Duodenal mucosa (tissue), 2 donors: ENCODE measurements around the gene PRR14L.
"Not testable (repeated sequence)": the region's sequence is repeated elsewhere in the genome, so short reads cannot be mapped to it uniquely, and the experiment has no call there.

Experiments used
- H3K27ac ChIP-seq: one replicate; pipeline ENCODE4 v1.7.0; 2013; ENCODE audit warnings: low read depth, low read length
- H3K27me3 ChIP-seq, 2 donors: one replicate each; pipeline ENCODE4 v1.7.0; 2013; ENCODE audit warnings: low read length in 2 of 2, control low read depth in 1 of 2; ENCODE audit not compliant: insufficient read depth in 2 of 2, control insufficient read depth in 1 of 2
- H3K36me3 ChIP-seq, 2 donors: one replicate each; pipeline ENCODE4 v1.7.0; 2013; ENCODE audit warnings: low read length in 2 of 2, control low read depth in 1 of 2; ENCODE audit not compliant: insufficient read depth in 2 of 2, control insufficient read depth in 1 of 2
- H3K4me1 ChIP-seq, 2 donors: one replicate each; pipeline ENCODE4 v1.7.0; 2013; ENCODE audit warnings: low read length in 2 of 2, control low read depth in 1 of 2; ENCODE audit not compliant: insufficient read depth in 2 of 2, control insufficient read depth in 1 of 2
- H3K4me3 ChIP-seq, 2 donors: one replicate each; pipeline ENCODE4 v1.7.0; 2013; ENCODE audit warnings: low read length in 2 of 2, low read depth in 1 of 2
- H3K9ac ChIP-seq, 2 donors: one replicate each; pipeline ENCODE4 v1.7.0; 2013; ENCODE audit warnings: low read length in 2 of 2, low read depth in 1 of 2
- H3K9me3 ChIP-seq, 2 donors: one replicate each; pipeline ENCODE4 v1.7.0; 2013; ENCODE audit warnings: low read length in 2 of 2, control low read depth in 1 of 2; ENCODE audit not compliant: control insufficient read depth in 1 of 2

Gene PRR14L

DNA sequence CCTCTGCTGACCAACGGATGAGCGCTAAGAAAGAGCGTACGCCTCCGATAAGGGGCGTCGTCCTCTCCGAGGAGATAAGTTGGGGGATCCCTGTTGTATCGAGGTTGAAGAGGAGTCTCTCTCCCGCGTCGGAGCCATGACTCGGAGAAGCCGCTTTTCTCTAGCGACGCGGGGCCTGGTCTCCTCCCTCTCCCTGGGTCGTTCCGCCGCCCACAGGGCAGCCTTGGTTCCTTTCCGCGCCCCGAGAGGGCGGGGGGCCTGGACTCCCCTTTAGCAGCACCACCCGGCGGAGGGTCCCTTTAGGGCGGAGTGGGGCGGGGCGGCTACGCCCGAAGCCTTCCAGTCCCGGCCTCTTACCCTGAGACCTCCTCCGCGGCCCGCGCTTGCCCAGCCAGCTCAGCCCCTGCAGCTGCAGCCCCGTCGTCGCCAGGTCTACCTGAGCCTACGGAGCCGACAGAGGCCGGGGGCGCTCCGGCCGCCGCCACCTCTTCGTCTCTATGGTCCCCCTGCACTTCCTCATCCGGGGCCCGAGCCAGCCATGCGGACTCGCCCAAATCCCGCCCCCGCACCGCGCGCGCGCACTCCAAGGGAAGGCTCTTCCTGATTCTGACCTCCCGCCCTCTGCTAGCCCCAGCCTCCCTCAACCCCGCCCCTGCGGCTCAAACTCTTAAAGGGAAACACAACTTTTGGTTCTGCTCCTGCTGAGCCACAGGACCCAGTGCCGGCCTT, at the start of gene PRR14L:
Gene PRR14L (minus strand): TSS at position 497 of the 729 bp plus-strand sequence. CDS start 11,272 bp downstream, outside the sequence.
- H3K9ac ChIP-seq = peak within 1 kb of the TSS; percentile 76 to 85
- peak within 1 kb of the TSS; percentile 83 to 92 for H3K4me3 ChIP-seq
- H3K4me1 ChIP-seq = peaks cover 26 to 36% of the 10 kb centered on the region in 2 donors
- H3K27me3 ChIP-seq = no peaks in the 10 kb centered on the region
- no peaks in the 10 kb centered on the region for H3K9me3 ChIP-seq
- H3K36me3 ChIP-seq = peaks cover 0 to 4% of the 10 kb centered on the region in 2 donors
- H3K27ac ChIP-seq = peak within 1 kb of the TSS; percentile 62

DNA sequence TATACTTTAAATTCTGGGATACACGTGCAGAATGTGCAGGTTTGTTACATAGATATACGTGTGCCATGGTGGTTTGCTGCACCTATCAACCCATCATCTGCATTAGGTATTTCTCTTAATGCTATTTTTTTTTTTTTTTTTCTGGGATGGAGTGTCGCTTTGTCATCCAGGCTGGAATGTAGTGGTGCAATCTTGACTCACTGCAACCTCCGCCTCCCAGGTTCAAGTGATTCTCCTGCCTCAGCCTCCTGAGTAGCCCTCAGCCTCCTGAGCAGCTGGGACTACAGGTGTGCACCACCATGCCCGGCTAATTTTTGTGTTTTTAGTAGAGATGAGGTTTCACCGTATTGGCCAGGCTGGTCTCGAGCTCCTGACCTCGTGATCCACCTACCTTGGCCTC, 49.4 kb upstream of the PRR14L start:
- not testable (repeated sequence) for H3K9ac ChIP-seq, H3K4me1 ChIP-seq, H3K4me3 ChIP-seq, H3K27me3 ChIP-seq, H3K27ac ChIP-seq, H3K9me3 ChIP-seq
- H3K36me3 ChIP-seq = peaks cover 23 to 58% of the 10 kb centered on the region in 2 donors

DNA sequence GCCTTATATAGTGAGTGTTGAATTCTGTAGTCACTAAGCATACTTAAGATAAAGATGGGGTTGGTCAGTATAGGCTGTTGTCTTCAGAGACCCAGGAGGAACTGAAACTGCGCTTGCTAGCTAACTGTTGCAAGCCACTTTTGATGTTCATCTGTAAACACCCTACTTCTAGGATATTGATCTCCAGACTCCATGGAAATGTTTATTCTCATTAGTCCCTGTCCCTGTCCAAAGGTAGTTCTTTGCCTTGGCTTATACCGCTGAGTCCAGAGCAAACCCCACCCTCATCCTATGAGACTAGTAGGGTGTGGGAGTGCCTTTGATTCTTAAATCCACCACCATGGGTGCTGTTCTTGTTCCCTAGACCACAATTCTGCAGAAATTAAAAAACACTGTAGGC, 40.3 kb upstream of the PRR14L start:
- Histone ChIP-seq H3K4me3 (no peak overlapping the region), H3K27ac (no peak overlapping the region), H3K9me3 (no peaks in the 10 kb centered on the region), H3K9ac (no peak overlapping the region), H3K36me3 (peaks cover 0 to 28% of the 10 kb centered on the region in 2 donors), H3K4me1 (no peaks in the 10 kb centered on the region), H3K27me3 (no peaks in the 10 kb centered on the region)

DNA sequence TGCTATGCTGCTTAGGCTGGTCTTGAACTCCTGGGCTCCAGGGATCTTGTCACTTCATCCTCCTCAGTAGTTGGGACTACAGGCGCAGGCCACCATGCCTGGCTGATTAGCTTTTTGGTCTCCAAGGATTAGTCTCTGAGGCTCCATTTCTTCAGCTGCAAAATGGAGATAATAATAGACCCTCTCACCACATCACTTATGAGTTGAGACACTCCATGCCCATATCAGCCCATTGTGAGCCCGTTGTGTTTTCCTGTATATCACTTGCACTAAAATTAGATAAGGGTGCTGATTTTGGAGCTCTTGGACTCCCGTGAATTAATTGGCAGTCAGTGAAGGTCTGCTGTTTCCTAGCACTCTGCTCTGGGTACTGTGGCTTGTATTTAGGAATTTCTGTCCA, 39.9 kb upstream of the PRR14L start:
- Histone ChIP-seq H3K36me3 (peaks cover 0 to 33% of the 10 kb centered on the region in 2 donors), H3K27me3 (no peaks in the 10 kb centered on the region), H3K4me3 (no peak overlapping the region), H3K4me1 (no peaks in the 10 kb centered on the region), H3K9ac (no peak overlapping the region), H3K27ac (no peak overlapping the region), H3K9me3 (no peaks in the 10 kb centered on the region)

DNA sequence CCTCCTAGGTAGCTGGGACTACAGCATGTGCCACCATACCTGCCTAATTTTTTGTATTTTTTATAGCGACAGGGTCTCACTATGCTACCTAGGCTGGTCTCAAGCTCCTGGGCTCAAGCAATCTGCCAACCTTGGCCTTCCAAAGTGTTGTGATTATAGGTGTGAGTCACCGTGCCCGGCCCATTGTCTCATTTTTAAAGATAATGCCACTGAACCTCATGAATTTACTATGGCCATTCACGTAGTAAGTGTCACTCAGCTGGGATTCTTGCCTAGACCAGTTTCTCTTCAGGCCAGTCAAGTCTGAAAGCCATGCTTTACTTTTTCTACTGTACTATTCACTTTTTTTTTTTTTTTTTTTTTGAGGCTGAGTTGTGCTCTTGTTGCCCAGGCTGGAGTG, 26.3 kb upstream of the PRR14L start:
- Histone ChIP-seq H3K9ac (no peak overlapping the region), H3K4me3 (no peak overlapping the region), H3K27ac (no peak overlapping the region), H3K9me3 (no peaks in the 10 kb centered on the region), H3K27me3 (no peaks in the 10 kb centered on the region), H3K36me3 (peaks cover 14 to 51% of the 10 kb centered on the region in 2 donors), H3K4me1 (no peaks in the 10 kb centered on the region)

DNA sequence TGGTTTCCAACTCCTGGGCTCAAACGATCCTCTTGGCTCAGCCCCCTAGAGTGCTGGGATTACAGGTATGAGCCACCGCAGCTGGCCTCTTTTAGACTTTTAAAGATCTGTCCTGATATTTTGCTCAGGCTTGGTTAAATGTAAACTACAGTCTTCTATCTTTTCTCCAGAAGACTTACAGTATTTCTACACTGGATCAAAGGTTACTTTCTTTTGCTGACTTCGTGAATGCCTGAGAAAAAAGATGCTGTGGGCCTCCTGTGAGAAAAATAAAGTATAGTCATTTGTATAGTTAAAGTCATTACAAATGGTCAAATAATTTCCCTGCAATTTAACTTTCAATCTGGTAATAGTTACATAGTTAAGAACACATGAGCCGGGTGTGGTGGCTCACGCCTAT, 23.5 kb upstream of the PRR14L start:
- H3K9ac ChIP-seq = no peak overlapping the region
- no peaks in the 10 kb centered on the region for H3K9me3 ChIP-seq
- peaks cover 13 to 39% of the 10 kb centered on the region in 2 donors for H3K36me3 ChIP-seq
- H3K27me3 ChIP-seq = no peaks in the 10 kb centered on the region
- no peak overlapping the region for H3K27ac ChIP-seq
- H3K4me3 ChIP-seq = no peak overlapping the region
- no peaks in the 10 kb centered on the region for H3K4me1 ChIP-seq

DNA sequence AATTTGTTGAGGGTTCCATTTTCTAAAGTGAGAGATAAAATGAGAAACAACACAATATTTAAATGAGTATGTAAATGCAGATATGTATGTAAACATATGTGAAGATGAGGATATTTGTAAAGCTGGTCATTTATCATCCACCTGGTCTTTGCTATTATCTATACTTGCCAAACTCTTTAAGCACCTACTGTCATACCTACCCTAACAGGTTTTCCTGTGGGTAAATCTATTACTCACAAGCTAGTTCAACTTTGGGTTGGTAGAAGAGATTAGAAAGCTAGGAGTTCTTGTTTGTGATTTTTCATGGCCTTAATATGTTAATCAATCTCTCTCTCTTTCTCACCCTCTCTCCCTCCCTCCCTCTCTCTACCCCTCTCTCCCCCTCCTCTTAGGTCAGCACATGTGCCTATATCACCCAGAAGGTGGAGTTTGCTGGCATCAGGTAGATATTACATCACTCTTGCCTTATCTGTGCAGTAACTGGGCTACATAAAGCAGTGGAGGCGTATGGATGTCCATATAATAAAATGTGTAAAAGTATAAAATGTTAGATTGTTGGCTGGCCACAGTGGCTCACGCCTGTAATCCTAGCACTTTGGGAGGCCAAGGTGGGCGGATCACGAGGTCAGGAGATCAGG, 18.6 kb upstream of the PRR14L start:
- H3K9me3 ChIP-seq = no peaks in the 10 kb centered on the region
- no peaks in the 10 kb centered on the region for H3K4me1 ChIP-seq
- H3K27me3 ChIP-seq = no peaks in the 10 kb centered on the region
- no peak overlapping the region for H3K4me3 ChIP-seq
- H3K27ac ChIP-seq = no peak overlapping the region
- H3K9ac ChIP-seq = no peak overlapping the region
- H3K36me3 ChIP-seq = peaks cover 20 to 51% of the 10 kb centered on the region in 2 donors

DNA sequence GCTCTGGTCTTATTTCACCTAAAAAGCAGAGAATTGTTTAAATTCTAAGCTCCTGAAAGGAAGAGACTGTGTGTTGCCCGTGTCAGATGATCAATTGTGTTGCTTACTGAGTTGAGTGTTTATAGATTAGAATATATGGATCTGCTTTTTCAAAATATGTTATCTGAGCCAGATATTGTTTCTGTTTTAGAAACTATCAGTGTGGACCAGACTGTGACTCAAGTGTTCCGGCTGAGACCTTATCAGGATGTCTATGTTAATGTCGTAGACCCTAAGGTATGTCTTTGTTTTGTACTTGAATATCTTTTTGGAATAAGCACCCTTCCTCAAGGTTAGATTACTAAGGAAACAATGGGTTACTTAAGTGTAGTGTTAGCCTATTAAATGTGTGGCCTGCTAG, 14.9 kb upstream of the PRR14L start:
- Histone ChIP-seq H3K27ac (no peak overlapping the region), H3K36me3 (peaks cover 20 to 48% of the 10 kb centered on the region in 2 donors), H3K9ac (no peak overlapping the region), H3K4me3 (no peak overlapping the region), H3K4me1 (no peaks in the 10 kb centered on the region), H3K27me3 (no peaks in the 10 kb centered on the region), H3K9me3 (no peaks in the 10 kb centered on the region)

DNA sequence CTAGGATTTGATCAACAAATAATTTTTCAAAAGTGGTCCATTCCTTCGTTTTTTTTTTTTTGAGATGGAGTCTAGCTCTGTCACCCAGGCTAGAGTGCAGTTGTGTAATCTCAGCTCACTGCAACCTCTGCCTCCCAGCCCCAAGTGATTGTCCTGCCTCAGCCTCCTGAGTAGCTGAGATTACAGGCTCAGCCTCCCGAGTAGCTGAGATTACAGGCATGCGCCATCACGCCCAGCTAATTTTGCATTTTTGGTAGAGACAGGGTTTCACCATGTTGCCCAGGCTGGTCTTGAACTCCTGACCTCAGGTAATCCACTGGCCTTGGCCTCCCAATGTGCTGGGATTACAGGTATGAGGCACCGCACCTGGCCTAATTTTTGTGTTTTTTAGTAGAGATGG, 8.9 kb upstream of the PRR14L start:
- not testable (repeated sequence) for H3K9ac ChIP-seq, H3K27ac ChIP-seq, H3K27me3 ChIP-seq, H3K4me3 ChIP-seq, H3K9me3 ChIP-seq
- H3K4me1 ChIP-seq = peaks cover 10% of the 10 kb centered on the region in 2 donors
- H3K36me3 ChIP-seq = peaks cover 0 to 23% of the 10 kb centered on the region in 2 donors

DNA sequence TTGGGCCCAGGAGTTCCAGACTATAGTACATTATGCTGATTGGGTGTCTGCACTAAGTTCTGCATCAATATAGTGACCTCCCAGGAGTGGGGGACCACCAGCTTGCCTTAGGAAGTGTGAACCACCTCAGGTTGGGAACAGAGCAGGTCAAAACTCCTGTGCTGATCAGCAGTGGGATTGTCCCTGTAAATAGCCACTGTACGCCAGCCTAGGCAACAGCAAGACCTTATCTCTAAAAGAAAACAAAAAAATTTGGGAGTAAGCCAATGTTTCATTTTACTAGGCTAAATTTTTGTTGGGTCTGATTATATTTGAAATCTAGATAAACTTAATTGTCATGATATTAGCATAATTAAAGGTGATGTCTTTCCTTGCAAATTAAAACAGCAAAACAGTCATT, 7.3 kb upstream of the PRR14L start:
- Histone ChIP-seq H3K27ac (no peak overlapping the region), H3K4me1 (peaks cover 10 to 19% of the 10 kb centered on the region in 2 donors), H3K4me3 (no peak overlapping the region), H3K36me3 (peaks cover 0 to 23% of the 10 kb centered on the region in 2 donors), H3K9ac (no peak overlapping the region), H3K9me3 (no peaks in the 10 kb centered on the region), H3K27me3 (no peaks in the 10 kb centered on the region)
